PC-9 (cell line): ENCODE data around the gene CYB5R4.

Experiments
- CTCF ChIP-seq: fragments of 200-600 bp; sonication (generic); conservative IDR thresholded peaks from 2 replicates; pipeline ENCODE4 v1.6.1; 2017; ENCODE audit warnings: mixed run types, antibody characterized with exemption, mild to moderate bottlenecking, moderate library complexity
- EZH2 ChIP-seq: fragments of 200-600 bp; sonication (generic); IDR thresholded peaks from 2 replicates; pipeline ENCODE4 v1.8.0; 2017; ENCODE audit warnings: antibody characterized with exemption, low read depth

DNA sequence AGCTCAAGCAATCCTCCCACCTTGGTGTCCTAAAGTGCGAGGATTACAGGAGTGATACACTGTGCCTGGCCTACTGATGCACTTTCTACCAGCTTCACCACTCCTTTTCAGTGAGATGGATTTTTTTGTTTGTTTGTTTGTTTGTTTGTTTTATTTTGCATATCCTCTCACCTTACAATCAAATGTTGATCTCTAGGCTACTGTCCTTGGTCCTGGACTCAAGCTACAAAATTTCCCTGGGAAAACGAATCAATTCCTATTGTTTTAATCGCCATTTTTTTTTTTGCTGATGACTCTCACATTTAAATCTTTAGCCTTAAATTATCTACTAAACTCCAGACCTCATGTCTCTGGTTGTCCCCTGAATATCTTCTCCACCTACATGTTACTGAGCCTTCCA lies 9.9 kb upstream of the CYB5R4 start:
- TF ChIP-seq EZH2: no peak
- TF ChIP-seq CTCF: no peak
